Tibial nerve (tissue), 4 donors: ENCODE data around the gene TENM4. TPM values are rescaled to one million over a fixed set of nuclear protein-coding genes. Genes with fewer than 3 reads are reported as not detected.

ENCODE experiments used
- DNase-seq, 2 donors: peaks; one replicate each; pipeline ENCODE4 v3.0.0-alpha.2; 2019; ENCODE audit warnings: low spot score in 2 of 2
- H3K27ac ChIP-seq, 4 donors: fragments of 200-600 bp; sonication (generic) in 3 of 4; one replicate each; pipeline ENCODE4 v1.5.1; 2017 to 2019; ENCODE audit warnings: mild to moderate bottlenecking in 1 of 4
- H3K27me3 ChIP-seq, 2 donors: fragments of 200-600 bp; sonication (generic) in 1 of 2; one replicate each; pipeline versions ENCODE4 v1.5.1 to v1.6.0; 2017 to 2019
- H3K36me3 ChIP-seq, 3 donors: fragments of 200-600 bp; sonication (generic); one replicate each; pipeline ENCODE4 v1.5.1; 2018 to 2019
- H3K4me1 ChIP-seq, 4 donors: fragments of 200-600 bp; sonication (generic) in 3 of 4; one replicate each; pipeline ENCODE4 v1.5.1; 2017 to 2019
- H3K4me3 ChIP-seq, 4 donors: fragments of 200-600 bp; sonication (generic) in 3 of 4; one replicate each; pipeline ENCODE4 v1.5.1; 2017 to 2019; ENCODE audit warnings: mild to moderate bottlenecking in 1 of 4, moderate library complexity in 1 of 4
- H3K9me3 ChIP-seq, 4 donors: fragments of 200-600 bp; sonication (generic) in 3 of 4; one replicate each; pipeline ENCODE4 v1.5.1; 2017 to 2019
- CTCF ChIP-seq, 5 experiments: fragments of 200-600 bp in 3 of 5; fragments of 450-650 bp in 2 of 5; sonication (generic) in 3 of 5; IDR thresholded peaks; one replicate each; pipeline ENCODE4 v1.5.1; 2016 to 2019; ENCODE audit warnings: antibody characterized with exemption in 5 of 5, mild to moderate bottlenecking in 3 of 5, moderate library complexity in 2 of 5
- EP300 ChIP-seq, 2 donors: sonication (generic); formaldehyde crosslinking; IDR thresholded peaks; one replicate each; pipeline ENCODE4 v1.6.1; 2017; ENCODE audit warnings: antibody characterized with exemption in 2 of 2, mild to moderate bottlenecking in 1 of 2
- POLR2A ChIP-seq, 2 donors: fragments of 450-650 bp; IDR thresholded peaks; one replicate each; pipeline ENCODE4 v1.6.1; 2017; ENCODE audit warnings: antibody characterized with exemption in 2 of 2, mild to moderate bottlenecking in 2 of 2, moderate library complexity in 2 of 2
- WGBS, 2 donors: methylation state at CpG; one replicate each; pipeline ENCODE4 v1.1.5; 2018; 5-methylcytosine and 5-hydroxymethylcytosine counted together
- total RNA-seq, 4 donors: library from RNA; depleted of rRNA; stranded (reverse); fragments of >200 nt; gene quantifications; one replicate each; pipeline ENCODE4 v1.1.0, GENCODE V29; 2016

The TENM4 gene
- total RNA-seq, 4 donors from 2014 or later, result 15.3 to 36.3 (median 19.6) TPM

GRCh38 chr11:79182794-79183193, 258.0 kb downstream of the TENM4 start:
- Histone ChIP-seq H3K27ac (no peak overlapping the region), H3K4me3 (no peak overlapping the region), H3K36me3 (no peaks in the 10 kb centered on the region), H3K9me3 (peaks cover 0 to 9% (median under 1%) of the 10 kb centered on the region in 4 donors), H3K27me3 (no peaks in the 10 kb centered on the region), H3K4me1 (no peaks in the 10 kb centered on the region)
- TF ChIP-seq CTCF (IDR thresholded peaks at IDR 0.05), result no peak
- TF ChIP-seq POLR2A (IDR thresholded peaks at IDR 0.05), result no peak
- TF ChIP-seq EP300 (IDR thresholded peaks at IDR 0.05), result no peak
- DNase-seq, result no peak
- WGBS, 2 donors, result 70 to 73% methylated on average over 1 of the region's 1 CpG

GRCh38 chr11:79179087-79179486, 261.7 kb downstream of the TENM4 start:
- Histone ChIP-seq H3K36me3 (no peaks in the 10 kb centered on the region), H3K4me3 (no peak overlapping the region), H3K27me3 (no peaks in the 10 kb centered on the region), H3K4me1 (peaks cover 0 to 5% (median 2%) of the 10 kb centered on the region in 4 donors), H3K27ac (no peak overlapping the region), H3K9me3 (no peaks in the 10 kb centered on the region)
- TF ChIP-seq EP300 (IDR thresholded peaks at IDR 0.05) (no peak), POLR2A (IDR thresholded peaks at IDR 0.05) (no peak), CTCF (IDR thresholded peaks at IDR 0.05) (no peak)
- 48 to 51% methylated on average over 3 of the region's 3 CpGs for WGBS, 2 donors
- DNase-seq, result no peak

- H3K4me1 ChIP-seq, result peaks cover 0 to 11% (median 4%) of the 10 kb centered on the region in 4 donors
- DNase-seq, result no peak
- no peak overlapping the region for H3K4me3 ChIP-seq
- WGBS, 2 donors, result 28 to 34% methylated on average over 7 of the region's 7 CpGs
- no peaks in the 10 kb centered on the region for H3K27me3 ChIP-seq
- no peak for TF ChIP-seq EP300 (IDR thresholded peaks at IDR 0.05)
- no peaks in the 10 kb centered on the region for H3K36me3 ChIP-seq
- H3K27ac ChIP-seq, result peak overlapping the region in 2 of 4 donors; percentile 11 to 40
- H3K9me3 ChIP-seq, result no peaks in the 10 kb centered on the region
Measured at GRCh38 chr11:79174045-79175008, 266.5 kb downstream of the TENM4 start.

GRCh38 chr11:79173615-79174014, 267.2 kb downstream of the TENM4 start:
- Histone ChIP-seq H3K4me1 (peaks cover 0 to 11% (median 4%) of the 10 kb centered on the region in 4 donors), H3K27me3 (no peaks in the 10 kb centered on the region), H3K27ac (peak overlapping the region in 2 of 4 donors; percentile 11 to 28), H3K36me3 (no peaks in the 10 kb centered on the region), H3K9me3 (no peaks in the 10 kb centered on the region), H3K4me3 (no peak overlapping the region)
- TF ChIP-seq CTCF (IDR thresholded peaks at IDR 0.05) (no peak), EP300 (IDR thresholded peaks at IDR 0.05) (peak in 1 of 2 donors; percentile 31), POLR2A (IDR thresholded peaks at IDR 0.05) (no peak)
- 32 to 48% methylated on average over 5 of the region's 5 CpGs for WGBS, 2 donors
- peak in 1 of 2 donors; percentile 35 for DNase-seq

- DNase-seq, result no peak
- WGBS, 2 donors, result 84 to 86% methylated on average over 2 of the region's 2 CpGs
- Histone ChIP-seq H3K4me1 (peaks cover 0 to 11% (median 4%) of the 10 kb centered on the region in 4 donors), H3K4me3 (no peak overlapping the region), H3K36me3 (no peaks in the 10 kb centered on the region), H3K9me3 (no peaks in the 10 kb centered on the region), H3K27me3 (no peaks in the 10 kb centered on the region), H3K27ac (no peak overlapping the region)
- no peak for TF ChIP-seq EP300 (IDR thresholded peaks at IDR 0.05)
- TF ChIP-seq CTCF (IDR thresholded peaks at IDR 0.05), result no peak
- no peak for TF ChIP-seq POLR2A (IDR thresholded peaks at IDR 0.05)
Measured at GRCh38 chr11:79170321-79170720, 270.5 kb downstream of the TENM4 start.
